H9 (cell line): ENCODE data around the gene SCUBE2. TPM values are rescaled to one million over a fixed set of nuclear protein-coding genes. Genes with fewer than 3 reads are reported as not detected.
A peak's percentile ranks its signal among the peaks of the same experiment; 100 is the strongest.

Experiments used
- DNase-seq: peaks from one replicate; pipeline ENCODE4 v3.0.0-alpha.2; 2017
- H2AFZ ChIP-seq: one replicate; pipeline ENCODE4 v1.6.1; 2013; ENCODE audit warnings: mild to moderate bottlenecking, low read length, control low read depth, moderate library complexity
- H2AK5ac ChIP-seq: 2 replicates; pipeline ENCODE4 v1.6.1; 2013; ENCODE audit warnings: low read length, control low read depth, mixed read lengths; ENCODE audit not compliant: insufficient read length
- H2BK120ac ChIP-seq: one replicate; pipeline ENCODE4 v1.6.1; 2013; ENCODE audit warnings: low read depth, mild to moderate bottlenecking, low read length, control low read depth, inconsistent platforms; ENCODE audit not compliant: poor library complexity, severe bottlenecking
- H2BK12ac ChIP-seq: 2 replicates; pipeline ENCODE4 v1.6.1; 2013; ENCODE audit warnings: low read length, control low read depth, mixed read lengths, low read depth; ENCODE audit not compliant: insufficient read length
- H2BK15ac ChIP-seq: 2 replicates; pipeline ENCODE4 v1.6.1; 2013; ENCODE audit warnings: low read depth, low read length, control low read depth
- H2BK20ac ChIP-seq: one replicate; pipeline ENCODE4 v1.6.1; 2013; ENCODE audit warnings: low read depth, mild to moderate bottlenecking, low read length, control low read depth, inconsistent platforms; ENCODE audit not compliant: poor library complexity, severe bottlenecking
- H2BK5ac ChIP-seq: 2 replicates; pipeline ENCODE4 v1.6.1; 2013; ENCODE audit warnings: low read length, control low read depth, mixed read lengths; ENCODE audit not compliant: insufficient read length
- H3K14ac ChIP-seq: 2 replicates; pipeline ENCODE4 v1.6.1; 2013; ENCODE audit warnings: low read length, control low read depth; ENCODE audit not compliant: insufficient read depth
- H3K18ac ChIP-seq: 2 replicates; pipeline ENCODE4 v1.6.1; 2013; ENCODE audit warnings: low read depth, mild to moderate bottlenecking, mixed read lengths, low read length, control low read depth; ENCODE audit not compliant: insufficient read length
- H3K23ac ChIP-seq: 2 replicates; pipeline ENCODE4 v1.6.1; 2013; ENCODE audit warnings: low read length, control low read depth, mixed read lengths, low read depth; ENCODE audit not compliant: insufficient read length
- H3K23me2 ChIP-seq: 2 replicates; pipeline ENCODE4 v1.6.1; 2013; ENCODE audit warnings: low read depth, mild to moderate bottlenecking, mixed read lengths, low read length, control low read depth; ENCODE audit not compliant: insufficient read length, poor library complexity, severe bottlenecking
- H3K27ac ChIP-seq: 2 replicates; pipeline ENCODE4 v1.5.1; 2013; ENCODE audit warnings: low read length, control low read depth, mixed read lengths, low read depth; ENCODE audit not compliant: insufficient read length
- H3K27me3 ChIP-seq: 2 replicates; pipeline ENCODE4 v1.6.1; 2013; ENCODE audit warnings: low read length, control low read depth, inconsistent platforms; ENCODE audit not compliant: insufficient read depth
- H3K4ac ChIP-seq: 2 replicates; pipeline ENCODE4 v1.6.1; 2013; ENCODE audit warnings: low read depth, mild to moderate bottlenecking, control low read depth, inconsistent platforms, low read length, moderate library complexity
- H3K4me1 ChIP-seq: 2 replicates; pipeline ENCODE4 v1.6.1; 2013; ENCODE audit warnings: low read length, control low read depth, inconsistent platforms; ENCODE audit not compliant: insufficient read depth
- H3K4me2 ChIP-seq: 2 replicates; pipeline ENCODE4 v1.6.1; 2013; ENCODE audit warnings: low read length, control low read depth, mixed read lengths; ENCODE audit not compliant: insufficient read length, insufficient read depth
- H3K56ac ChIP-seq: 2 replicates; pipeline ENCODE4 v1.6.1; 2013; ENCODE audit warnings: low read depth, mild to moderate bottlenecking, mixed read lengths, low read length, control low read depth; ENCODE audit not compliant: insufficient read length
- H3K79me1 ChIP-seq: 2 replicates; pipeline ENCODE4 v1.6.1; 2013; ENCODE audit warnings: low read depth, mild to moderate bottlenecking, moderate library complexity, low read length, control low read depth, inconsistent platforms; ENCODE audit not compliant: insufficient read depth, poor library complexity, severe bottlenecking
- H3K79me2 ChIP-seq: 2 replicates; pipeline ENCODE4 v1.6.1; 2013; ENCODE audit warnings: low read length, control low read depth, inconsistent platforms; ENCODE audit not compliant: insufficient read depth
- H3K9ac ChIP-seq: 2 replicates; pipeline ENCODE4 v1.6.1; 2013; ENCODE audit warnings: low read length, control low read depth, mixed read lengths; ENCODE audit not compliant: insufficient read length; ENCODE audit errors: extremely low read depth
- H3K9me3 ChIP-seq: one replicate; pipeline ENCODE4 v1.6.1; 2013; ENCODE audit warnings: low read depth, low read length, inconsistent platforms; ENCODE audit not compliant: control insufficient read depth
- H3T11ph ChIP-seq: one replicate; pipeline ENCODE4 v1.6.1; 2013; ENCODE audit warnings: mild to moderate bottlenecking, low read length, control low read depth, inconsistent platforms
- H4K20me1 ChIP-seq: one replicate; pipeline ENCODE4 v1.6.1; 2013; ENCODE audit not compliant: control insufficient read depth, insufficient read length, insufficient read depth
- H4K5ac ChIP-seq: 2 replicates; pipeline ENCODE4 v1.6.1; 2013; ENCODE audit warnings: low read depth, mild to moderate bottlenecking, mixed read lengths, low read length, control low read depth; ENCODE audit not compliant: insufficient read length
- H4K8ac ChIP-seq: replicated peaks from 2 replicates; pipeline ENCODE4 v1.6.1; 2013; ENCODE audit warnings: low read length, control low read depth, mixed read lengths, low read depth; ENCODE audit not compliant: insufficient read length
- H4K91ac ChIP-seq: 2 replicates; pipeline ENCODE4 v1.6.1; 2013; ENCODE audit warnings: low read depth, mild to moderate bottlenecking, moderate library complexity, mixed read lengths, low read length, control low read depth; ENCODE audit not compliant: insufficient read length
- H3K27ac Mint-ChIP-seq, 3 experiments: 2 replicates in 2 of 3; 3 replicates in 1 of 3; pipeline ENCODE4 v1.8.0; 2020 to 2021; ENCODE audit warnings: mixed read lengths in 3 of 3, mild to moderate bottlenecking in 1 of 3, moderate library complexity in 1 of 3
- H3K27me3 Mint-ChIP-seq: 2 replicates; pipeline ENCODE4 v1.8.0; 2021; ENCODE audit warnings: low read depth, mild to moderate bottlenecking, moderate library complexity, mixed read lengths
- H3K36me3 Mint-ChIP-seq, 3 experiments: 2 replicates in 2 of 3; 3 replicates in 1 of 3; pipeline ENCODE4 v1.8.0; 2020 to 2021; ENCODE audit warnings: low read depth in 3 of 3, mixed read lengths in 3 of 3; ENCODE audit not compliant: insufficient read depth in 1 of 3
- H3K4me1 Mint-ChIP-seq, 2 experiments: 2 replicates each; pipeline ENCODE4 v1.8.0; 2020; ENCODE audit warnings: mixed read lengths in 2 of 2
- H3K4me3 Mint-ChIP-seq, 2 experiments: 2 replicates in 1 of 2; 3 replicates in 1 of 2; pipeline ENCODE4 v1.8.0; 2020 to 2021; ENCODE audit warnings: mild to moderate bottlenecking in 2 of 2, mixed read lengths in 2 of 2, moderate library complexity in 1 of 2
- H3K9me3 Mint-ChIP-seq, 2 experiments: 2 replicates in 1 of 2; 3 replicates in 1 of 2; pipeline ENCODE4 v1.8.0; 2020; ENCODE audit warnings: mild to moderate bottlenecking in 2 of 2, mixed read lengths in 2 of 2, moderate library complexity in 1 of 2
- WGBS: extraction: QIAGEN DNeasy Blood & Tissue Kit; methylation state at CpG from one replicate; pipeline ENCODE4 v1.1.7; 2013; ENCODE audit warnings: missing lambda C conversion rate, low lambda C conversion rate, mixed read lengths; ENCODE audit not compliant: insufficient read length; ENCODE audit errors: extremely low coverage; 5-methylcytosine and 5-hydroxymethylcytosine counted together
- total RNA-seq: library from RNA; stranded (reverse); gene quantifications from 2 replicates; pipeline ENCODE4 v1.2.1, GENCODE V29; 2021
- TF ChIP-seq, protein P1 (sequence below): fragments of 200-600 bp; sonication (generic); conservative IDR thresholded peaks from 3 replicates; pipeline ENCODE4 v1.8.0; 2021; ENCODE audit warnings: antibody characterized with exemption, mild to moderate bottlenecking

The SCUBE2 gene
- total RNA-seq, 1 experiment from 2014 or later: 1.6 TPM

GRCh38 chr11:9037963-9038362 is 53.4 kb downstream of the SCUBE2 start:
- Histone ChIP-seq H3K23me2 (no peaks in the 10 kb centered on the region), H3K18ac (no peak overlapping the region), H3K27ac (no peak overlapping the region), H3K23ac (no peak overlapping the region), H2BK20ac (no peak overlapping the region), H3K4me2 (no peak overlapping the region), H3T11ph (no peak overlapping the region), H3K4ac (no peak overlapping the region), H2BK15ac (no peak overlapping the region), H3K79me2 (no peaks in the 10 kb centered on the region), H3K79me1 (no peaks in the 10 kb centered on the region), H3K27me3 (no peaks in the 10 kb centered on the region), H2BK5ac (no peak overlapping the region), H3K9me3 (no peaks in the 10 kb centered on the region), H4K5ac (no peak overlapping the region), H4K91ac (no peak overlapping the region), H4K20me1 (no peaks in the 10 kb centered on the region), H3K56ac (no peak overlapping the region), H2BK120ac (no peak overlapping the region), H2BK12ac (no peak overlapping the region), H3K9ac (no peak overlapping the region), H4K8ac (no peak overlapping the region), H2AFZ (no peak overlapping the region), H3K4me1 (no peaks in the 10 kb centered on the region; the same call in 1 of the 2 replicates), H2AK5ac (no peak overlapping the region), H3K14ac (no peak overlapping the region)
- no CpG with 5 or more reads among the region's 1 CpG for WGBS
- peaks cover 7% of the 10 kb centered on the region for H3K27me3 Mint-ChIP-seq
- no peaks in the 10 kb centered on the region for H3K9me3 Mint-ChIP-seq
- H3K27ac Mint-ChIP-seq: peak overlapping the region in 1 of 3 experiments; percentile 90; a peak in 1 of 7 replicates
- DNase-seq: no peak
- no peaks in the 10 kb centered on the region for H3K36me3 Mint-ChIP-seq
- peaks cover 31 to 32% of the 10 kb centered on the region in 2 experiments for H3K4me1 Mint-ChIP-seq
- TF ChIP-seq, protein P1, sequence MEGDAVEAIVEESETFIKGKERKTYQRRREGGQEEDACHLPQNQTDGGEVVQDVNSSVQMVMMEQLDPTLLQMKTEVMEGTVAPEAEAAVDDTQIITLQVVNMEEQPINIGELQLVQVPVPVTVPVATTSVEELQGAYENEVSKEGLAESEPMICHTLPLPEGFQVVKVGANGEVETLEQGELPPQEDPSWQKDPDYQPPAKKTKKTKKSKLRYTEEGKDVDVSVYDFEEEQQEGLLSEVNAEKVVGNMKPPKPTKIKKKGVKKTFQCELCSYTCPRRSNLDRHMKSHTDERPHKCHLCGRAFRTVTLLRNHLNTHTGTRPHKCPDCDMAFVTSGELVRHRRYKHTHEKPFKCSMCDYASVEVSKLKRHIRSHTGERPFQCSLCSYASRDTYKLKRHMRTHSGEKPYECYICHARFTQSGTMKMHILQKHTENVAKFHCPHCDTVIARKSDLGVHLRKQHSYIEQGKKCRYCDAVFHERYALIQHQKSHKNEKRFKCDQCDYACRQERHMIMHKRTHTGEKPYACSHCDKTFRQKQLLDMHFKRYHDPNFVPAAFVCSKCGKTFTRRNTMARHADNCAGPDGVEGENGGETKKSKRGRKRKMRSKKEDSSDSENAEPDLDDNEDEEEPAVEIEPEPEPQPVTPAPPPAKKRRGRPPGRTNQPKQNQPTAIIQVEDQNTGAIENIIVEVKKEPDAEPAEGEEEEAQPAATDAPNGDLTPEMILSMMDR: no peak
- H3K4me3 Mint-ChIP-seq: no peak overlapping the region
